GM19239 (cell line): Measurements from ENCODE around the gene OR5A2.
A peak's percentile ranks its signal among the peaks of the same experiment; 100 is the strongest.
"Not testable (repeated sequence)": the region's sequence is repeated elsewhere in the genome, so short reads cannot be mapped to it uniquely, and the experiment has no call there.

Source experiments
- DNase-seq: peaks from one replicate; pipeline ENCODE4 v3.0.0; 2011; ENCODE audit warnings: low spot score; ENCODE audit not compliant: insufficient read length
- FAIRE-seq: peaks from 2 replicates; lab custom pipeline; 2011; peaks lifted over from hg19 to GRCh38; lab: Jason Lieb, UNC

Gene OR5A2, protein sequence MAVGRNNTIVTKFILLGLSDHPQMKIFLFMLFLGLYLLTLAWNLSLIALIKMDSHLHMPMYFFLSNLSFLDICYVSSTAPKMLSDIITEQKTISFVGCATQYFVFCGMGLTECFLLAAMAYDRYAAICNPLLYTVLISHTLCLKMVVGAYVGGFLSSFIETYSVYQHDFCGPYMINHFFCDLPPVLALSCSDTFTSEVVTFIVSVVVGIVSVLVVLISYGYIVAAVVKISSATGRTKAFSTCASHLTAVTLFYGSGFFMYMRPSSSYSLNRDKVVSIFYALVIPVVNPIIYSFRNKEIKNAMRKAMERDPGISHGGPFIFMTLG

DNA sequence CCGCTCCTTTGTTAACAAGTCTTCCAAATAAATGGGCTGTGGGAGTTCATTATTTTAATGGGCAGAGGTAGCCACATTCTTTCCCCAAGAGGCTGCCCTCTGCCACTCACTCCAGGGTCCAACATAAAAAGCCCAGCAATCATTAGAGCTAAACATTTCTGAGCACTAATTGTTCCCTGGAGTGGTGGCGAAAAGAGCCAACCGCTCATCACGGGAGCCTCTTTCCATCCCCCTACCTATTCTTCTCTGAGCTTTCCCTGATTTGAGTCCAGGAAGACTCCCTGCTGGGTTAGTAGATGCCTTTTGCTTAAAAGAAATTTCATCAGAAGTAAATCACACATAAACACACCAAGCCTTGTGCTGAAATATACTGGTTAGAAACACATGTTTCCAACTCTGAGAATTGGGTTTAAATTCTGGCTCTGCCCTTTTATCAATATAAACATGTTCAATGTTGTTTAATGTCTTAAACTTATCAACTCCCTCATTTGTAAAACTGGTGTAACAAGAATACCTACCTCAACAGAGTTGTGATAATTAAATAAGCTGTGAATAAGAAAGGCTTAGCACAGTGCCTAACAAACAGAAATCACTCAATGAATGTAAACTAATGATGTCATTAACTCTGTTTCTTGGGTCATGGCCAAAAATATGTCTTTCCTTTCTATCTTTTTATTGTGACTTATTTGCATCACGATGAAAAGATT is at the start of gene OR5A2:
Gene OR5A2 (minus strand): TSS at position 53 of the 707 bp plus-strand sequence. CDS start 3,460 bp downstream, outside the sequence.
- DNase-seq (no peak), FAIRE-seq (no peak)

DNA sequence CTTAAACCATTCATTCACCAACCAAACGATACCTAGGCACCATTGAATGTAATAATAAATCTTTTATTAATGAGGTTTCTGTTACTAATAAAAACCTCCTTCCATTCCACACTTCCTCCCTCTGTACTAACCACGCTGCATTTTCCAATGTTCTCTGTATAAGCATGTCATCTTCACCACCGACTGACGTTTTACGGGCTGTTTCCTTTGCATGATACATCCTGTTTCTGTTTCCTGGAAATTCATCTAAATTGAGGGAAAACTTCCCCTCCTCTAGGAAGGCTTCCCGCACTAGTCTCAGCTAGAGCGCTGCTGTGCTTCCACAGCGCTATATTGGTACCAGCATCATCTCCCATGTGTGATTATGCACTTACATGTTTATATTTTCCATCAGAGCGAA is 49.0 kb upstream of the OR5A2 start:
- FAIRE-seq (no peak), DNase-seq (no peak)

DNA sequence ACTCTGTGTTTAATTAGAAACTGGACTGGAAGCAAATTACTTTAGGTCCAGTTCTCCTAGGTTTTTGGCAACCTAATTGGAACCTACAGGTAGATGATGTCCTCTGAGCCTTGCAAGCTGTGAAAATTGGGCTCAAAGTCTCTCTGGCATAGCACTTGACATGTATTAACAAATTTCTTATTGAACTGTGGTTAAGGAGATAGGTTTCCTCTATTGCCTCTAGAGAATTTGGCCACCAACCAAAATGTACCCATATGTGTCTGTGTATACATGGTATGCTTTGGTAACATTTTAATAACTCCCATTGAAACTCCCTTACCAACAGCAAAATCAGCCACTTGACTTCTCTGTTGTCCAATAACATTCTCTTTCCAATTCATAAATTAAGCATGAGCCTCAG is 46.8 kb upstream of the OR5A2 start, which contains the start of gene OR4D10:
Gene OR4D10 (plus strand): TSS at position 301 of the 400 bp plus-strand sequence. CDS start 4,115 bp downstream, outside the sequence.
- FAIRE-seq, result no peak
- DNase-seq, result no peak

DNA sequence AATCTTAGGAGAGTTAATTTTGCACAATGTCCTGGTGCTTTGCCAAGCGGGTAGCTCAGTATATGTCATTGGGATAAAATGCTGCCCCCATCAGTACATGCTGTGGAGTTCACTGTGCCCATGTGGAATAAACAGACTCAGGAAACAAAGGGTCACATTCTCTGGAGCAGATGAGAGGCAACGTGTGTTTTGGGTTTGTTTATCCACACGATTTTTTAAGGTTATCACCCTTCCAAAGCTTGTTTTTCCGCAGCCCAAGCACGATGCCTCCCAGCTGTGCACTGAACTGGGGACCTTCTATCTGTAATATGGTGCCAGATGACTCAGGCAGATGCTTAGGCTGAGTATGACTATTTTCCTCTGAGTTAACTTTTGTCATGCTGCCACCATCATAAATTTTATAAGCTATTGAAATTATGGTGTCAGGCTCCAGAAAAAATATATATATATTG is 37.0 kb upstream of the OR5A2 start:
- no peak for DNase-seq
- FAIRE-seq, result no peak

DNA sequence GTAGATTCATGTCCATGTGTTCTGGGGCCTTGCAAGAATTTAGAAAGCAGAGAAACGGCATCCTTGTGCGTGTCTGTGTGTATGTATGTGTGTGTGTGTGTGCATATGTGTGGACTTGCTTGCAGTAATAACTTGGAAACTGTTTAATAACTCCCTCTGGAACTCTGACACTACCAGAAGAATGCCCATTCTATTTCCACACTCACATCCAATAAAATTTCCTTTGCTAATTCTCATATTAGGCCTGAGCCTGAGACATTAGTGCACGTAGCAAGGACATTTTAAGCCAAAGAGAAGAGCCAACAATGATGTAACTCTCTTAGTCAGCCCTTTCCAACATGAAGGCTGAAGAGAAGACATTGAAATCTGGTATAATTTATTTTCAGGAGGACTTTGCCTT is 33.7 kb upstream of the OR5A2 start:
- DNase-seq, result no peak
- FAIRE-seq, result no peak

DNA sequence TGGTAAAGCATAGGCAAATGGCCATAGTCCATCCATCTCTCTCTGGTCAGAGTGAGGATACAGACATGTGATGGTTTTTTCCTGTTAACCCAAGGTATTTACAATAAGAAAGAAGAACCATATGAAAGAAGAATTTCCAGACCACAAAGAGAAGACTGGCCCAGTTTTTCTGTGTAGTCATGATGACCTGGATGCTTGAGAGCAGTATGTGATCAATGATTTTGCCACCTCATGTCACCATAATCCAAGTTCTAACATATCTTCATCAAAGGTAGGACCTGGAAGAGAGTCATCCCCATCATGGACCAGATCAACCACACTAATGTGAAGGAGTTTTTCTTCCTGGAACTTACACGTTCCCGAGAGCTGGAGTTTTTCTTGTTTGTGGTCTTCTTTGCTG is 30.4 kb upstream of the OR5A2 start, which contains the start of gene OR4D6:
Gene OR4D6 (plus strand): TSS at position 301 of the 400 bp plus-strand sequence. CDS start 0 bp downstream, at position 301.
- FAIRE-seq, result no peak

DNA sequence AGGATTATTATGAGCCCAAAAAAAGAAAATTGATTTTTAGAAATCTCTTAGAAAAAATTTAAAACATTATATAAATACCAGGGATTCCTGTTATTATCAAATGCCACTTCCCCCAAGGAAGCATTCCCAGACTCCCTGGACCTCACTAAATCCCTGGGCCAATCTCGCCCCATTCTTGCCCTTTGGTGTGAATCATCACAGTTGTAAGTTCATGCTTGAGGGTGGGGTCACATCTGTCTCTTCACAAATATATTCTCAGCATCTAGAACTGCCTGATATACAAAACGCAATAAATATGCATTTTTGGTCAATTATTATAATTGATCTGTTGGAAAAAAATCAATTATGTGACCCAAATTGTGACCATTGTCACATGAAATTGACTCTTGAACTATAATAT is 22.3 kb upstream of the OR5A2 start:
- no peak for DNase-seq

More for the DNA sequence above, 30.4 kb upstream of the OR5A2 start, which contains the start of gene OR4D6:
- no peak for DNase-seq

DNA sequence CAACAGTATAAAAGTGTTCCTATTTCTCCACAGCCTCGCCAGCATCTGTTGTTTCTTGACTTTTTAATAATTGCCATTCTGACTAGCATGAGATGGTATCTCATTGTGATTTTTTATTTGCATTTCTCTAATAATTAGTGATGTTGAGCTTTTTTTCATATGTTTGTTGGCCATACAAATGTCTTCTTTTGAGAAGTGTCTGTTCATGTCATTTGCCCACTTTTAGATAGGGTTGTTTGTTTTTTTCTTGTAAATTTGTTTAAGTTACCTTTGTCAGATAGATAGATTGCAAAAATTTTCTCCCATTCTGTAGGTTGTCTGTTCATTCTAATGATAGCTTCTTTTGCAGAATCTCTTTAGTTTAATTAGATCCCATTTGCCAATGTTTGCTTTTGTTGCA is 19.4 kb upstream of the OR5A2 start:
- FAIRE-seq, result not testable (repeated sequence)

More for the DNA sequence above, 22.3 kb upstream of the OR5A2 start:
- FAIRE-seq, result no peak

DNA sequence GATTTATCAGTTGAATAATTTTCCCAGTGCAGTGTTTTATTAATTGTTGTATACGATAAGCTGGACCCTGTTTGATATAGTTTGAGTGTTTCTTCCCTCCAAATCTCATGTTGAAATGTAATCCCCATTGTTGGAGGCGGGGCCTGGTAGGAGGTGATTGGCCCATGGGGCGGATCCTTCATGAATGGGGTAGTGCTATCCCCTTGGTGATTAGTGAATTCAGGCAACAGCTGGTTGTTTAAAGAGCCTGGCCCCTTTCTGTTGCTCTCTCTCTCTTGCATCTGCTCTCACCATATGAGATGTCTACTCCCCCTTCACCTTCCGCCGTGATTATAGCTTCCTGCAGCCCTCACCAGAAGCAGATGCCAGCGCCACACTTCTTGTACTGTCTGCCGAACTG is 11.6 kb upstream of the OR5A2 start:
- DNase-seq, result no peak
- no peak for FAIRE-seq

More for the DNA sequence above, 19.4 kb upstream of the OR5A2 start:
- not testable (repeated sequence) for DNase-seq

DNA sequence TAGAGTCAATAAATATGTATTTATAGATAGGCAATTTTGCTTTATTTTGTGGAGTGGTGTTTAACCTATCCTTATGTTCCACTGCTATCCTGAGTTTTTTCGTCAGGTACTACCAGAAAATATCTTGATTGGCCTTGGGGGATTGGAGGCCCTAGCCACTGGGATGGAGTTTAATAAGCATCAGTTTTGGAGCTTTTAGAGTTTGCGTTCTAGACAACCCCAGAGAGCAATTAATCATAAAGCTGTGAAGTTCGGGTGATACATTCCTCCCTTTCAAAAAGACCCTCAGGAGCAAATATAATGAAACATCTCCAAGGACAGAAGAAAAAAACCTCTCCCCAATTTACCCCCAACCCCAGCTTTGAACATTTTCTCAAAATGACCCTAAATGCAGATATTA is 10.0 kb upstream of the OR5A2 start, which contains the start of gene OR5A1:
Gene OR5A1 (plus strand): TSS at position 301 of the 400 bp plus-strand sequence. CDS start 6,700 bp downstream, outside the sequence.
- FAIRE-seq (no peak), DNase-seq (no peak)

DNA sequence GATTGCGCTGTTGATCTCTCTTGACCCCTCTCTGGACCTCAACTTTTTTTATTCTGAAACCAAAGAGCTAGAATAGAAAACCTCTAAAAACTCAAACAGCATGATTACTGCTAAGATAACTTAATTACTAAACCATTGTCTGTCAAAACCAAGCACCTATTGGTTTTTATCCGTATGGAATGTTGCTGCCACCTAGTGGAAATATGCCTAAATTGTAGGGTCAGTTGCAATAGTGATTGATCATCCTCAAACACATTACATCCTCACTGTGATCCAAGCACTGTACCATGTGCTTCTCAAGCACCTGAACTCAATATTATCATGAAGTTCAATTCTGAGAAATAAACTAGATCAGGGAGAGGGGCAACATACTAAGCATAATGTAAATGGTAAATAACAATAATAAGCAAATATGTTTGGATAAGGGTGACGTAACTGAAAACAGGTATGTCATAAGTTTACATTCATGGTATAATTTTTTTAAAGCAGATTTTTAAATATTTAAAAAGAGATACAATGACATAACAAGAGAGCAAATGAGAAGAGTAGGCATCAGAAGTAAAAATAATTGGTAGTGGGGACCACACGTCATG is 3.8 kb upstream of the OR5A2 start:
- DNase-seq (peak; percentile 12), FAIRE-seq (peak; percentile 95)

DNA sequence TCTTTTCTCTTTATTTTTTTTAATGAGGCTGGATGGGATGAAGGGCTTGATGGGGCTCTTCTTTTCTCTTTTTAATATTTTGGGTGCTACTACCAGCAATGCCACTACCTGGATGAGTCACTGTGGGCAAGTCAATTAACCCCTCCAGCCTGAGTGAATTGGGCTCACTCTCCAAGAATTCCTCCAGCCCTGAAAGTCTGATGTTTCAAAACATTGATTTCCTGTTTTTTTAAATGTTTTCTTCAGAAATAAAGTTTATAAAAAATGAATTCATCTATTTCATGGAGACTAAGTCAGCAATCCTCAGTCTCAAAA is 812 bp upstream of the OR5A2 start:
- FAIRE-seq (no peak), DNase-seq (no peak)

DNA sequence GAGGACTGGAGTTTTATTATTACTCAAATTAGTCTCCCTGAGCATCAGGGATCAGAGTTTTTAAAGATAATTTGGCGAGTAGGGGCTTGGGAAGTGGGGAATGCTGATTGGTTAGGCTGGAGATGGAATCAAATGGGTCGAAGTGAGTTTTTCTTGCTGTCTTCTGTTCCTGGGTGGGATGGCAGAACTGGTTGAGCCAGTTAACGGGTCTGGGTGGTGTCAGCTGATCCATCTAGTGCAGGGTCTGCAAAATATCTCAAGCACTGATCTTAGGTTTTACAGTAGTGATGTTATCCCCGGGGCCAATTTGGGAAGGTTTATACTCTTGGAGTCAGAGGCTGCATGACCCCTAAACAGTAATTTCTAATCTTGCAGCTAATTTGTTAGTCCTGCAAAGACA is 1.1 kb downstream of the OR5A2 start:
- DNase-seq (no peak), FAIRE-seq (no peak)

DNA sequence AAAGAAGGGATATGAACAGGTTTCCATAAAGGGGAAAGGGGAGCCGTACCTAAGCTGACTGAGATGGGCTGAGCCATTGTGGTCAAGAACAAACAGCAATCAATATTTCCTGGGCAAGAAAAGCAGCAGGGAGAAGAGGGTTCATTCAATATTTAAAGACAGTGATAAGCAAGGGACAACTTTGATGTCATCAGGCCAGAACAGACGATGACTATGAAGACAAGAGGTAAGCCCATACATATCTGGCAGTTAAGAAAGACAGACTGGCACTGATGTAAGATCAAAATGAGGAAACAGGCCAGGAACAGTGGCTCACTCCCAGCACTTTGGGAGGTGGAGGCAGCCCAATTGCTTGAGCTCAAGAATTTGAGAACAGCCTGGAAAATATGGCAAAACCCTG is 2.4 kb downstream of the OR5A2 start:
- no peak for DNase-seq
- no peak for FAIRE-seq

DNA sequence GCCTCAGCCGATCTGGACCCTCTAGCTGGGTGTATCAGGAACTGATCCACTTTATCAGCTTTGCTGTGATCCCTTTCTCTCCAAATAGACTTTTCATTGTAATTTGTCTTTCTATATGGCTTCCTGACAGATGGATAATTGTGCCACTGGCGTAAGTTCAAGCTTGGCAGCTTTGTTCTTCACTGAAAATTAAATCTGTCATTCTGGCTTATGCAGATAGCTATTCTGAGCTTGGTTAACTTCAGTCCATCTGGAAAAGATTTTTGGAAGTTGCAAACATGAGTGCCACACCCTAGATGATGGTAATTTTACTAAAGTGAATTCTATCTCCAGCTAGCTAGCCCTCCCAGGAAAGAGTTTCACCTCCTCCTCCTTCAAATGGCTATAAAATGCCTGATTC is 8.1 kb downstream of the OR5A2 start:
- DNase-seq (no peak), FAIRE-seq (no peak)

DNA sequence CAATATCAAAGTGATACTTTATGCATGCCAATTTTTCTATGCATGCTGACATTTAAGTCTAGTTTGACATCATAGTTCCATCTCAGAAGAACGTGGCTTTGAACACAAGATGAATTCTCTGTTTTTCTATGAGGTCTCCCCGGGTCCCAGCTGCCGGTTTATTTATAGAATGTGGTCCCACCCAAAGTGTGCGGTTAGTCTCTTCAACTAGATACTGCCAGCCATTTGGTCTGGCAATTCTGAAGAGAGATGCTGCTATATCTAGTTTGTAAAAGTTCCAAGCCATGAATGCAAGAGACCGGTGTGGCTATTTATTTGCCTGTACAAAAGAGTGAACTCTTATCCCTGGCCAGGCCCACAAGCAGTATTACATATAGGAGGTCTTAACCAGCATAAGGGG is 9.2 kb downstream of the OR5A2 start:
- DNase-seq, result no peak
- no peak for FAIRE-seq

DNA sequence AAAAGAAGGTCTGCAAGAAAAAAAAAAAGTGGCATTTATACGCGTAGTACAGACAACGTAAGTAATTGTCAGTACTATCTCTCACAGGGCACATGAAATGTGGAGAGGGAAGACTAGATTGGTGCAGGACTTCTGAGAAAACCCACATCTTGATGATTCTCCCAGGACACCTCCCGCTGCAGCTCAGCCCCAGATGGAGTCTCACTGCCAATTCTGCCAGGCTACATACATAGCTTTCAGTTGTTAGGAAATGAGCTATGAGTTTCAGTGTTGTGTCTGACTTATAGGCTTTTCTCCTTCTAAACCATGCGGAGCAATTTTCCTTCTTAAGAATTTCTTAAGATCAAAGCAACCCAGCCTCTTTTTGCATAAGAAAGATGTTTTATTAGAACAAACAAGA is 9.6 kb downstream of the OR5A2 start:
- DNase-seq (no peak), FAIRE-seq (no peak)

DNA sequence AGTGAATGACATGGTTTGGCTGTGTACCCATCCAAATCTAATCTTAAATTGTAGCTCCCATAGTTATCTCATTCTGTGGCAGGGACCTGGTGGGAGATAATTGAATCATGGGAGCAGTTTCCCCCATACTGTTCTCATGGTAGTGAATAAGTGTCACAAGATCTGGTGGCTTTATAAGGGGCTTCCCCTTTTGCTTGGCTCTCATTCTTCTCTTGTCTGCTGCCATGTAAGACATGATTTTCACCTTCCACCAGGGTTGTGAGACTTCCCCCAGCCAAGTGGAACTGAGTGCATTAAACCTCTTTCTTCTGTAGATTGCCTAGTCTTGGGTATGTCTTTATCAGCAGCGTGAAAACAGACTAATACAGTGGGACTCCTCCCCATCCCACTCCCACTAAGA is 11.1 kb downstream of the OR5A2 start:
- no peak for FAIRE-seq

DNA sequence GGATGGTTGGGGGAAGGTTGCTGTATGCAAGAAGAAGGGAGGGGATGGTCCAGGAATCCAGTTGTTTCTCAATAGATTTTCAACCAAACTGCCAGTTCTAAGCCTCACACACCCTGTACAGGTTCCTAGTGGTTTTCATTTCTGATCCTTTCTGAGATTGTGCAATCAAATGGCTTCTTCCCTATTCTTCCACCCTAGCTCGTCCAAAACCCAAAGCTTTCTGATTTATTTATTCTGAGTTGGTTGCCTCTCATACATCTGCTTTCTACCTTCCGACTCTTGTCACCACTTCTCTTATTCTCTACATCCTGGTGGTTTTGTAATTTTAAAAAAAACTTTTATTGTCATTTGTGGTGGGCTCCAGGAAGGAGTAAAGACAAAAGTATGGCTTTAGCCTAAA is 12.6 kb downstream of the OR5A2 start:
- no peak for FAIRE-seq
- DNase-seq, result no peak

More for the DNA sequence above, 11.1 kb downstream of the OR5A2 start:
- DNase-seq, result no peak

DNA sequence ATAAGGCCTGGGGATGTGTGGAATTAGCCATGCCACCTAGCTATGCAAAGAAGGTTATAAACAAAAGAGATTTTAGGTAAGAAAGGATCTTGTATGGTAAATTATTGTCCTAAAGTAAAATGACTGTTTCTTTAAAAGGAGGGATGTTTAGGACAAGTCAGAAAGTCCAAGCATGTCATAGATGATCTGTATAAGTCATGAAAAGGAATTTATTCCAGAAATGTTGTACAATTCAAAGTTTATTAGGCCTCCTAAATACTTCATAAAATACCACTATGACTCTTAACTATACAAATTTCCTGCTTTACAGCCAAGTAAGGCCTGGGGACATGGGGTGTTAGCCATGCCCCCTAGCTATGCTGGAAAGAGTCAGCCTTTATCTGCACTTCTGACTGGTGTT is 22.7 kb downstream of the OR5A2 start:
- DNase-seq, result no peak
- FAIRE-seq, result no peak

DNA sequence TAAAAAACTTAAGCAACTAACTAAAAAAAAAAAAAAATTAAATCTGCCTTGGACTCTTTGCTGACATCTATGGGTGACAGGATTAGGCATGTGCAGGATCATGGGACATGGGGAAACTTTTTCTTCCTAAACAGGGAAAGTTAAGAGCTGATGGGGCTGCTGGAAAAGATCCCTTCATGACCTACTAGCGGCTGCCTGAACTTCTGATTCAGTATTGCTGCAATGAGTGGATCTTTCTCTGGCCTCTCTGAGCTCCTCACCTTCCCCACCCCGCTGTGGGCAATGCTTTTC is 25.0 kb downstream of the OR5A2 start:
- DNase-seq, result no peak
- no peak for FAIRE-seq
